ENCODE results near the gene COL18A1.

DNA sequence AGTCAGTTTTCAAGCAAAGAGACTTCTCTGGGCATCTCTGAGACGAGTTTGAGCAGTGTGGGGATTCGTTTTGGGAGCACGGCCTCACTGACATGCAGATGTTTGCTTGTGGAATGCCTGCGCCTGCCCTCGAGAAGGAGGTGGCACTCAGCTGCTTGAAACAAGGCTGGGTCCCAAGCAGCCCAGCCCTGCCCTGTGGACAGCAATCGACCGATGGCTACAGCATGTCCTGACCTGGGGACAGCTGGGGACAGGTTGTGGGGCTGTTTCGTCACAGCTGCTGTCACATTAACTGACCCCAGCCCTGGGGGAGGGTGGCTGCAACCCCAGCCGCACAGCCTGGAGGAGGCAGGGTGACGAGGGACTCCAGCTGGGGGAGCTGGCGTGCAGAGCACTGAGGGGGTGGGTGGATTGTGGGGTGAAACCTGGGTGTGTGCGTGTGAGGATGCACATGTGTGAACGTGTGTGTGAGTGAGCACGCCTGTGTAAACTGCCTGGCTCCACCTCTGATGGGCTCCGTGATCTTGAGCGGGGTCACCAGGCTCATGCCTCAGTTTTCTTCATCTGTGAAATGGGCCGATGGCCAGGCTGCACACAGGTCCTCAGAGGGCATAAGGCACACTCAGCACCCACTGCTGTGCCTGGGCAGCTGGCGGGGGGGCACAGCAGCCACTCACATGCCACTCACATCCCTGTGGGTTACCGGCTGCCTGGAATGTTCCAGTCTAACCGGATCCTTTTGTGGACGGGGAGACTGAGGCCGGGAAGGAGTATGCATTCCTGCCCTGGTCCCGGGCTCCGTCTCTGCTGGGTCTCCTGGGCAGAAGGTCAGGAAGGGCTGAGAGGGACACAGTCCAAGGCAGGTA is 49.3 kb downstream of the COL18A1 start:
- TF ChIP-seq POLR2A (IDR thresholded peaks at IDR 0.05) (no peak), CTCF (IDR thresholded peaks at IDR 0.05) (no peak), EP300 (IDR thresholded peaks at IDR 0.05) (no peak)

Measured in sigmoid colon (tissue), 4 donors.